NCI-H146 (cell line): ENCODE results near the gene COQ10A.
A peak's percentile ranks its signal among the peaks of the same experiment; 100 is the strongest.

Experiments used
- DNase-seq: peaks from one replicate; lab custom pipeline; 2025; lab: John Stamatoyannopoulos, UW

Gene COQ10A

GRCh38 chr12:56315622-56316473, 49.1 kb downstream of the COQ10A start, which contains the start of gene CNPY2:
CNPY2 (minus strand) TSS chr12:56315988; CDS start chr12:56315217, 771 bp downstream.
- peak; percentile 100 for DNase-seq

- DNase-seq: no peak
Measured at GRCh38 chr12:56317675-56318074, 50.9 kb downstream of the COQ10A start.
